ENCODE data around the gene B4GALNT3.

The B4GALNT3 gene

DNA sequence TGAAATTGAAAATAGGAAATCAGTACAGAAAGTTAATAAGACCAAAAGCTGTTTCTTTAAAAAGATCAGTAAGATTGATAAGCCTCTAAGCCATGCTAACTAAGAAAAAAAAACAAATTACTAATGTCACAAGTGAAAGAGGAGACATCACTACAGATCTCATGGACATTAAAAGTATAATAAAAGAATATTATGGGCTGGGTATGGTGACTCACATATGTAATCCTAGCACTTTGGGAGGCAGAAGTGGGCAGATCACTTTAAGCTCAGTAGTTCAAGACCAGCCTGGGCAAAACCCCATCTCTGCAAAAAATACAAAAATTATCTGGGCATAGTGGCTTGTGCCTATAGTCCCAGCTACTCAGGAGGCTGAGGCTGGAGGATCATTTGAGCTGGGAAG is 30.5 kb downstream of the B4GALNT3 start:
- Histone ChIP-seq H3K27me3 (ENCODE audit: control insufficient read depth, insufficient read depth, low read length) (no peaks in the 10 kb centered on the region), H3K9me3 (ENCODE audit: control insufficient read depth, insufficient read depth, low read length) (no peaks in the 10 kb centered on the region), H3K4me1 (ENCODE audit: control insufficient read depth, insufficient read depth, low read length) (no peaks in the 10 kb centered on the region), H3K27ac (ENCODE audit: low read length) (no peak overlapping the region), H3K4me3 (ENCODE audit: low read length) (no peak overlapping the region), H3K36me3 (ENCODE audit: control insufficient read depth, insufficient read depth, low read length) (no peaks in the 10 kb centered on the region)
- DNase-seq (ENCODE audit: low read depth, low spot score): no peak

GRCh38 chr12:495466-495865 is 35.7 kb downstream of the B4GALNT3 start:
- DNase-seq (ENCODE audit: low read depth, low spot score): no peak
- WGBS (ENCODE audit: insufficient coverage, insufficient read length): no CpG with 5 or more reads among the region's 3 CpGs
- Histone ChIP-seq H3K4me1 (ENCODE audit: control insufficient read depth, insufficient read depth, low read length) (no peaks in the 10 kb centered on the region), H3K9me3 (ENCODE audit: control insufficient read depth, insufficient read depth, low read length) (no peaks in the 10 kb centered on the region), H3K27ac (ENCODE audit: low read length) (no peak overlapping the region), H3K4me3 (ENCODE audit: low read length) (no peak overlapping the region), H3K36me3 (ENCODE audit: control insufficient read depth, insufficient read depth, low read length) (no peaks in the 10 kb centered on the region), H3K27me3 (ENCODE audit: control insufficient read depth, insufficient read depth, low read length) (no peaks in the 10 kb centered on the region)

DNA sequence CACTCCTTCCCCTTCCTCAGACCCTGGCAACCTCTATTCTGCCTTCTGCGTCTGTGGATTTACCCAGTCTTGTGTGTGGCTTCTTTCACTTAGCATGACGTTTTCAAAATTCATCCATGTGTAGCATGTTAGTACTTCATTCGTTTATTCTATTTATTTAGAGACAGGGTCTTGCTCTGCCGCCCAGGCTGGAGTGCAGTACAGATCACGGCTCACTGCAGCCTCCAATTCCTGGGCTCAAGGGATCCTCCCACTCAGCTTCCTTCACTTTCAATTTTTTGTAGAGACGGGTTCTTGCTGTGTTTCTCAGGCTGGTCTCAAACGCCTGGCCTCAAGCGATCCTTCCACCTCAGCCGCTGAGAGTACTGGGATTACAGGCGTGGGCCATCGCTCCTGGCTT is 37.0 kb downstream of the B4GALNT3 start:
- Histone ChIP-seq H3K27ac (ENCODE audit: low read length) (no peak overlapping the region), H3K27me3 (ENCODE audit: control insufficient read depth, insufficient read depth, low read length) (no peaks in the 10 kb centered on the region), H3K9me3 (ENCODE audit: control insufficient read depth, insufficient read depth, low read length) (no peaks in the 10 kb centered on the region), H3K4me3 (ENCODE audit: low read length) (no peak overlapping the region), H3K36me3 (ENCODE audit: control insufficient read depth, insufficient read depth, low read length) (no peaks in the 10 kb centered on the region), H3K4me1 (ENCODE audit: control insufficient read depth, insufficient read depth, low read length) (no peaks in the 10 kb centered on the region)
- no CpG with 5 or more reads among the region's 11 CpGs for WGBS (ENCODE audit: insufficient coverage, insufficient read length)
- DNase-seq (ENCODE audit: low read depth, low spot score): no peak

DNA sequence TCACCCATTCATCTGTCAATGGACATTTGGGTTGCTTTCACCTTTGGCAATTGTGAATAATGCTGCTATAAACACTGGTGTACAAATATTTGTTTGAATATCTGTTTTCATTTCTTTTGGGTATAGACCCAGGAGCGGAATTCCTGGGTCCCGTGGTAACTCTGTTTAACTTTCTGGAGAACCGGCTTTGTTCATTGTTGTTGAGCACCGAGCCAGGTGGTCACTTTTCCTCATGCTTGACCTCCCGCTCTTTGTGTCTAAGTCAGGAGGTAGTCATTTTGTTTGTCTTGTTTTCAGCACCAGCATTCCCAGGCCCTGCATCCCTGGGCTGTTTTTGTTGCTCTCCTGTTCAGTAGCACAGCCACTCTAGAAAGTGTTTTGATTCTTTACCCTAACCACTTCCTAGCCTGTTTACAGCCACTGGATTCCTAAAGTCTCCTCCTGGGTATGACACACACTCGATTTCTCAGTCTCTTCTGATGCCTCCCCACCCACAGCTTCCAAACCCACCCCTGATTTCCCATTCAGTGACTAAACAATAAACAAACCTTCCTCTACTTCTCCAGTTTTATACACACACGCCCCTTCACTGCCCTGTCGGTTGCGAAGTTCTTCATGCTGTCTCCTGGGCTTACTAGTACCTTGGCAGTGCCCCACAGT is 37.9 kb downstream of the B4GALNT3 start:
- no peaks in the 10 kb centered on the region for H3K36me3 ChIP-seq (ENCODE audit: control insufficient read depth, insufficient read depth, low read length)
- no peaks in the 10 kb centered on the region for H3K27me3 ChIP-seq (ENCODE audit: control insufficient read depth, insufficient read depth, low read length)
- no peak for DNase-seq (ENCODE audit: low read depth, low spot score)

GRCh38 chr12:499837-500458 is 40.2 kb downstream of the B4GALNT3 start:
- no peaks in the 10 kb centered on the region for H3K36me3 ChIP-seq (ENCODE audit: control insufficient read depth, insufficient read depth, low read length)
- no peak for DNase-seq (ENCODE audit: low read depth, low spot score)
- no peak overlapping the region for H3K27ac ChIP-seq (ENCODE audit: low read length)
- no peaks in the 10 kb centered on the region; the same call in 1 of the 2 replicates for H3K4me1 ChIP-seq (ENCODE audit: control insufficient read depth, insufficient read depth, low read length)
- no peaks in the 10 kb centered on the region for H3K27me3 ChIP-seq (ENCODE audit: control insufficient read depth, insufficient read depth, low read length)
- no CpG with 5 or more reads among the region's 8 CpGs for WGBS (ENCODE audit: insufficient coverage, insufficient read length)
- no peak overlapping the region for H3K4me3 ChIP-seq (ENCODE audit: low read length)
- no peaks in the 10 kb centered on the region for H3K9me3 ChIP-seq (ENCODE audit: control insufficient read depth, insufficient read depth, low read length)

More for the DNA sequence above, 37.9 kb downstream of the B4GALNT3 start:
- Histone ChIP-seq H3K4me1 (ENCODE audit: control insufficient read depth, insufficient read depth, low read length) (no peaks in the 10 kb centered on the region; the same call in 1 of the 2 replicates), H3K4me3 (ENCODE audit: low read length) (no peak overlapping the region), H3K9me3 (ENCODE audit: control insufficient read depth, insufficient read depth, low read length) (no peaks in the 10 kb centered on the region), H3K27ac (ENCODE audit: low read length) (no peak overlapping the region)
- no CpG with 5 or more reads among the region's 9 CpGs for WGBS (ENCODE audit: insufficient coverage, insufficient read length)

- Histone ChIP-seq H3K4me3 (ENCODE audit: low read length) (no peak overlapping the region), H3K4me1 (ENCODE audit: control insufficient read depth, insufficient read depth, low read length) (no peaks in the 10 kb centered on the region; the same call in 1 of the 2 replicates), H3K9me3 (ENCODE audit: control insufficient read depth, insufficient read depth, low read length) (no peaks in the 10 kb centered on the region), H3K27ac (ENCODE audit: low read length) (no peak overlapping the region), H3K36me3 (ENCODE audit: control insufficient read depth, insufficient read depth, low read length) (no peaks in the 10 kb centered on the region), H3K27me3 (ENCODE audit: control insufficient read depth, insufficient read depth, low read length) (no peaks in the 10 kb centered on the region)
- WGBS (ENCODE audit: insufficient coverage, insufficient read length): no CpG with 5 or more reads among the region's 14 CpGs
- DNase-seq (ENCODE audit: low read depth, low spot score): no peak
These were observed 42.1 kb downstream of the B4GALNT3 start for GRCh38 chr12:501722-502447.

DNA sequence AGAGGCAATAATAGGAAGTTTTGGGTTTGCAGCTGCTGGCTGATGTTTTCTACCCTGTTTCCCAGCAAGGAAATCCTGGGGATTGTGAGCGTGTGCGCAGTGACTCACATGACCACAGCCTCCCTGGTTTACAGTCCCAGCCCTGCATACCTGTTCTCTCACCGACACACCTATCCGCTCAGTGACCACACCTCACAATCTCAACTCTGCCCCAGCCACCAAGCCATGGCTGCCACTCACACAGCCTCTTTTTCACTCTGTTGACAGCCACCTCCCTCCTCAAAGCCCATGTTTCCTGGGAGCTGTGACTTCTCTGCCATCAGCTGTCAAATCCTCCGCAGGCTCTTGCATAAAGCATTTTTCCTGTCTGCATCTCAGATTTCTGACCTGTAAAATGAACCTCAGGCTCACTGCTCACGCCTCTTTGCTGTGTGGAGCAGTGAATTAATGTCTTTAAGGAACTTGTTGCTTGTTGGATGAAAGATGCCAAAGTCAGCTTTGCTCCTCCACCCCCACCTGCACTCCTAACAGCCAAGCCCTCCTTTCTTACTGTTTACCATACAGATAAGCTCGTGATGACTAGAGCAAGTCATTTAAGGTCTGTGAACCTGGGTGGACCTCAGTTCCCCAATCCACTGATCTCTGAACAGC is 43.5 kb downstream of the B4GALNT3 start:
- H3K9me3 ChIP-seq (ENCODE audit: control insufficient read depth, insufficient read depth, low read length): no peaks in the 10 kb centered on the region
- peaks cover 2% of the 10 kb centered on the region; the same call in 1 of the 2 replicates for H3K4me1 ChIP-seq (ENCODE audit: control insufficient read depth, insufficient read depth, low read length)
- H3K36me3 ChIP-seq (ENCODE audit: control insufficient read depth, insufficient read depth, low read length): no peaks in the 10 kb centered on the region
- no peaks in the 10 kb centered on the region for H3K27me3 ChIP-seq (ENCODE audit: control insufficient read depth, insufficient read depth, low read length)
- H3K27ac ChIP-seq (ENCODE audit: low read length): no peak overlapping the region
- H3K4me3 ChIP-seq (ENCODE audit: low read length): no peak overlapping the region
- WGBS (ENCODE audit: insufficient coverage, insufficient read length): no CpG with 5 or more reads among the region's 7 CpGs
- no peak for DNase-seq (ENCODE audit: low read depth, low spot score)

- Histone ChIP-seq H3K9me3 (ENCODE audit: control insufficient read depth, insufficient read depth, low read length) (no peaks in the 10 kb centered on the region), H3K27ac (ENCODE audit: low read length) (no peak overlapping the region), H3K4me3 (ENCODE audit: low read length) (no peak overlapping the region), H3K27me3 (ENCODE audit: control insufficient read depth, insufficient read depth, low read length) (no peaks in the 10 kb centered on the region), H3K4me1 (ENCODE audit: control insufficient read depth, insufficient read depth, low read length) (peaks cover 13% of the 10 kb centered on the region), H3K36me3 (ENCODE audit: control insufficient read depth, insufficient read depth, low read length) (no peaks in the 10 kb centered on the region)
- no peak for DNase-seq (ENCODE audit: low read depth, low spot score)
- WGBS (ENCODE audit: insufficient coverage, insufficient read length): no CpG with 5 or more reads among the region's 4 CpGs
These were observed 45.5 kb downstream of the B4GALNT3 start for GRCh38 chr12:505221-505620.

DNA sequence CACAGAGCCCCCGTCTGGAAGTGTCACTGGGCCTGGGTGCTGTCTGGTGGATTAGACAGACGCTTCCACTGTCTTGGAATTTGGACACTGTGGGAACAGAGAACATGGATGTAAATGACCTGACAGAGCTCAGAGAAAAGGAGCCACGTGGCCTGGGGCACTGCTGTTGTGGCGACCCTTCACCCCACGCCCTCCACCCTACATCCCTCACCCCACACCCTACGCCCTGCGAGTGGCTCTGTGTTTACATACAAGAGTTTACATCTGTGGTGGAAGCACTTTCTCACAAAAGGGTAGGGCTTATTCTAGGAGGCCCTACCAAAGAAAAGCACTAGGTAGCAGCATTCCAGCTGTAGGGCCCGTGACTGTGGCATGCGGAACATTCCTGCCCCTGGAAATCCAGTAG is 47.7 kb downstream of the B4GALNT3 start:
- H3K9me3 ChIP-seq (ENCODE audit: control insufficient read depth, insufficient read depth, low read length): no peaks in the 10 kb centered on the region
- no peaks in the 10 kb centered on the region for H3K27me3 ChIP-seq (ENCODE audit: control insufficient read depth, insufficient read depth, low read length)
- no peak for DNase-seq (ENCODE audit: low read depth, low spot score)
- H3K4me3 ChIP-seq (ENCODE audit: low read length): no peak overlapping the region
- peaks cover 16% of the 10 kb centered on the region for H3K4me1 ChIP-seq (ENCODE audit: control insufficient read depth, insufficient read depth, low read length)
- WGBS (ENCODE audit: insufficient coverage, insufficient read length): no CpG with 5 or more reads among the region's 9 CpGs
- H3K36me3 ChIP-seq (ENCODE audit: control insufficient read depth, insufficient read depth, low read length): no peaks in the 10 kb centered on the region
- H3K27ac ChIP-seq (ENCODE audit: low read length): no peak overlapping the region

GRCh38 chr12:508145-508544 is 48.4 kb downstream of the B4GALNT3 start:
- no CpG with 5 or more reads among the region's 2 CpGs for WGBS (ENCODE audit: insufficient coverage, insufficient read length)
- Histone ChIP-seq H3K4me3 (ENCODE audit: low read length) (no peak overlapping the region), H3K27me3 (ENCODE audit: control insufficient read depth, insufficient read depth, low read length) (no peaks in the 10 kb centered on the region), H3K27ac (ENCODE audit: low read length) (no peak overlapping the region), H3K9me3 (ENCODE audit: control insufficient read depth, insufficient read depth, low read length) (no peaks in the 10 kb centered on the region), H3K36me3 (ENCODE audit: control insufficient read depth, insufficient read depth, low read length) (no peaks in the 10 kb centered on the region), H3K4me1 (ENCODE audit: control insufficient read depth, insufficient read depth, low read length) (peaks cover 16% of the 10 kb centered on the region)
- no peak for DNase-seq (ENCODE audit: low read depth, low spot score)
